GM18858 (cell line): ENCODE measurements around the gene LTB4R.

ENCODE experiments used
- ATAC-seq: cut with Tn5 transposase; IDR thresholded peaks from one replicate; pipeline ENCODE4 v1.9.1; 2021; ENCODE audit not compliant: unreplicated experiment

Gene LTB4R, protein sequence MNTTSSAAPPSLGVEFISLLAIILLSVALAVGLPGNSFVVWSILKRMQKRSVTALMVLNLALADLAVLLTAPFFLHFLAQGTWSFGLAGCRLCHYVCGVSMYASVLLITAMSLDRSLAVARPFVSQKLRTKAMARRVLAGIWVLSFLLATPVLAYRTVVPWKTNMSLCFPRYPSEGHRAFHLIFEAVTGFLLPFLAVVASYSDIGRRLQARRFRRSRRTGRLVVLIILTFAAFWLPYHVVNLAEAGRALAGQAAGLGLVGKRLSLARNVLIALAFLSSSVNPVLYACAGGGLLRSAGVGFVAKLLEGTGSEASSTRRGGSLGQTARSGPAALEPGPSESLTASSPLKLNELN

DNA sequence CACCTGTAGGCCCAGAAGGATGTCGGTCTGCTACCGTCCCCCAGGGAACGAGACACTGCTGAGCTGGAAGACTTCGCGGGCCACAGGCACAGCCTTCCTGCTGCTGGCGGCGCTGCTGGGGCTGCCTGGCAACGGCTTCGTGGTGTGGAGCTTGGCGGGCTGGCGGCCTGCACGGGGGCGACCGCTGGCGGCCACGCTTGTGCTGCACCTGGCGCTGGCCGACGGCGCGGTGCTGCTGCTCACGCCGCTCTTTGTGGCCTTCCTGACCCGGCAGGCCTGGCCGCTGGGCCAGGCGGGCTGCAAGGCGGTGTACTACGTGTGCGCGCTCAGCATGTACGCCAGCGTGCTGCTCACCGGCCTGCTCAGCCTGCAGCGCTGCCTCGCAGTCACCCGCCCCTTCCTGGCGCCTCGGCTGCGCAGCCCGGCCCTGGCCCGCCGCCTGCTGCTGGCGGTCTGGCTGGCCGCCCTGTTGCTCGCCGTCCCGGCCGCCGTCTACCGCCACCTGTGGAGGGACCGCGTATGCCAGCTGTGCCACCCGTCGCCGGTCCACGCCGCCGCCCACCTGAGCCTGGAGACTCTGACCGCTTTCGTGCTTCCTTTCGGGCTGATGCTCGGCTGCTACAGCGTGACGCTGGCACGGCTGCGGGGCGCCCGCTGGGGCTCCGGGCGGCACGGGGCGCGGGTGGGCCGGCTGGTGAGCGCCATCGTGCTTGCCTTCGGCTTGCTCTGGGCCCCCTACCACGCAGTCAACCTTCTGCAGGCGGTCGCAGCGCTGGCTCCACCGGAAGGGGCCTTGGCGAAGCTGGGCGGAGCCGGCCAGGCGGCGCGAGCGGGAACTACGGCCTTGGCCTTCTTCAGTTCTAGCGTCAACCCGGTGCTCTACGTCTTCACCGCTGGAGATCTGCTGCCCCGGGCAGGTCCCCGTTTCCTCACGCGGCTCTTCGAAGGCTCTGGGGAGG lies at the start of gene LTB4R:
TSS of gene LTB4R (plus strand) at position 857 of the 959 bp plus-strand sequence. CDS start 4,150 bp downstream, outside the sequence.
- ATAC-seq = peak; percentile 55

- no peak for ATAC-seq
Observed at GRCh38 chr14:24261969-24262327, 49.4 kb upstream of the LTB4R start.

GRCh38 chr14:24262821-24263733 lies 48.2 kb upstream of the LTB4R start, which contains the start of gene TGM1:
TSS of gene TGM1 (minus strand) at chr14:24263177. CDS start at chr14:24262352, 825 bp downstream.
- no peak for ATAC-seq

GRCh38 chr14:24263848-24264247 lies 47.5 kb upstream of the LTB4R start:
- ATAC-seq = no peak

DNA sequence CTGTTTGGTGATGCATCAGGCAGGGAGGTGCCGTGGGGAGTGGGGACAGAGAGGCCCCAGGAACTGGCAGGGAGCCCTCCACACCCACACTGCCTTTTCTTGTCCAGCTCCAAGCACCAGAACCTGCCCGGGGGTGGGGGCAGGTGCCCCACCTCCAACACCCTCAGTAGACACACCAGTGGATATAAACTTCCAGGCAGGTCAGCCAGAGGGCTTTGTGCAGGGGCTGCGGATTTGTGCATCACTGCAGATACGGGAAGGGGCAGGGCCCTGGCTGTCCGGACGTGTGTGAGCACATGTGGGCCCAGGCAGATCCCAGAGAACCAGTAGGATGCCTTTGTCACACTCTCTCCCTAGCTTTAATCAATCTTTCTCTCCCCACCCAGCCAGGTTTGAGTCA lies 47.0 kb upstream of the LTB4R start:
- no peak for ATAC-seq

DNA sequence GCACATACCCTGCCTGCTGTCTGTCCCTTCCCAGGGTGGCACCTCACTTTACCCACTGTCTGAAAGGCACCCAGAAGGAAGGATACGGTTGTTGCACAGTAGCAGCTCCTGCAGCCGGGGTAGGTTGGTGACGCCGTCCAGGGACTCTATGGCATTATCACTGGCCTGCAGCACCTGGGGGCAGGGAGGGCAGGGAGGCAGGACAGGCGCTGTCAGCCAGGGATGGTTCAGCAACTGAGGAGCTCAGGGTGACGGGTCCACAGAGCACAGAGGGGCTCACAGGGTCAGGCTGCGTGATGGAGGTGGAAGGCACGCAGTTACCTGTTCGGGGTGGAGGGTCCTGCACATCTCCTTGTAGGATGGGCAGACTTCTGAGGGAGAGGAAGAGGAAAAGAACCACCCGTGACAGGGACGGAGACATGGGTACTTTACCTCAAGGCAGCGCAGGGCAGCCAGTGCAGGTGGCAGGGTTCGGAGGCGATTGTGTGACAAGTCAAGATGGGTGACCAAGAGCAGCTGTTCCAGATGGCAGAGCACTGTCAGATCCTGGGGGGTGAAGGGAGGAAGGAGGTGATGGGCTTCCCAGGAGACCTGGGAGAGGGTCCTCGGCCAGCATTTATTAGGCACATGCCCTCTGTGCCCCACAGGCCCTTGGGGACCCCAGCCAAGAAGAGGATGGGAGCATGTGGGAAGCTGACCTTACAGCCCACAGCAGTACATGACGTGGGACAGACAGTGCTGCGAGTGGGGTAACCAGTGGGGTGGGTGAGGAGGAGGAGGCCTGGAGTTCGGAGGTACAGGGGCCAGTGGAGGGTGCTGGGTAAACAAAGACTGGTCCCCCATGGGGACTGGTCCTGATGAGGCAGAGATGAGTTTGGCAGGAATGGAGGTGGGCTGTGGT lies 44.7 kb upstream of the LTB4R start:
- no peak for ATAC-seq

GRCh38 chr14:24267516-24267915 lies 43.8 kb upstream of the LTB4R start:
- no peak for ATAC-seq

GRCh38 chr14:24268225-24268624 lies 43.1 kb upstream of the LTB4R start:
- ATAC-seq = no peak

- no peak for ATAC-seq
Observed at GRCh38 chr14:24269368-24269767, 41.9 kb upstream of the LTB4R start.

DNA sequence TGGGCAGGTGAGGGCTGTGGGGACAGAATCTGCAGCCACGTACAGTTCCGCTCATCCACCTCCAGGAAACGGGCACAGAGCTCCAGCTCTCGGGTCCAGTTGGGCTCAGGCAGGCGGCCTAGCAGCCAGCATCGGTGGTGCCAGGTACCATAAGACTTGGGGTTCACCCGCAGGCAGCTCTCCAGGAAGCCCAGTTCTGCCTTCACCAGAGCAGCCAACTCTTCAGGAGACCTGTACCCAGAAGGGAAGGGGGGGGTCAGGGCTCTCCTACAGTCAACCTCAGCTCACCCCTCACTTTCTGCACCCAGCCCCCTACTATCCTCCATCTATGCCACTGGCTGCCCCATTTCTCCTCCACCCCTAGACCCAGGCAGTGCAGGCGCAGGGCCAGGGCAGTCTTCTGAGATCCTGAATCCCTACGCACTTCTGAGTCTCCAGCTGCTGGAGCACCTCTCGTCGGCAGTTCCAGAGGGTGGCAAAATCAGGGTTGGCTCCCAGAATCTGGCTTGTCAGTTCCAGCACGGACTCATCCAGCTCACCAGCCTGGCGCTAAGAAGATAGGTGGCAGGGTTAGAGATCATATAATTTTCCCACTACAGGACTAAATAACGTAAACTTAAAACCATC lies 41.3 kb upstream of the LTB4R start:
- ATAC-seq = no peak

DNA sequence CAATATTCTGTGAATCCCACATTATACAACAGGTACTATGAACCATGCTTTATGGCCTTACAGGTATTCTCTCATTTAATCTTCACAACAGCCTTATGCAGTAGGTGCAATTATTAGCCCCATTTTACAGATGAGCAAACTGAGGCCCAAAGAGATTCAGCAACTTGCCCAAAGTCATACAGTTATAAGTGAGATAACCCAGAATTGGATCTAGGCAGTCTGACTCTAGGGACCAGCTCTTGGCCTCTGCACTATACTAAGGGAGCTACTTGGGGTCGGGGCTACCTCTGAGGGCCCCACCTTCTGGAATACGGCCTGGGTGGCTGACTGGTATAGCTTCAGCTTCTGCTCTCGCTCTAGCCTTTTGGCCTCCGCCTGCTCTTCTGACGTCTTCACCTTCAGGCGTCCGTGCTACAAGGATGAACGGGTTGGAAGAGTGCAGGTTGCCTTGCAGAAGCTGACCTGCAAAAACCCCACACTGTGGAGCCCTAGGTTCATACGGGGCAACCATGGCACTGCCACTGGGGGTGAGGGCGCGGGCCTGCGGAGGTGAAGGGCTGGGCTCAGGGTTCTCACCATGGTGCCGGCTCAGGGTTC lies 40.7 kb upstream of the LTB4R start:
- no peak for ATAC-seq

DNA sequence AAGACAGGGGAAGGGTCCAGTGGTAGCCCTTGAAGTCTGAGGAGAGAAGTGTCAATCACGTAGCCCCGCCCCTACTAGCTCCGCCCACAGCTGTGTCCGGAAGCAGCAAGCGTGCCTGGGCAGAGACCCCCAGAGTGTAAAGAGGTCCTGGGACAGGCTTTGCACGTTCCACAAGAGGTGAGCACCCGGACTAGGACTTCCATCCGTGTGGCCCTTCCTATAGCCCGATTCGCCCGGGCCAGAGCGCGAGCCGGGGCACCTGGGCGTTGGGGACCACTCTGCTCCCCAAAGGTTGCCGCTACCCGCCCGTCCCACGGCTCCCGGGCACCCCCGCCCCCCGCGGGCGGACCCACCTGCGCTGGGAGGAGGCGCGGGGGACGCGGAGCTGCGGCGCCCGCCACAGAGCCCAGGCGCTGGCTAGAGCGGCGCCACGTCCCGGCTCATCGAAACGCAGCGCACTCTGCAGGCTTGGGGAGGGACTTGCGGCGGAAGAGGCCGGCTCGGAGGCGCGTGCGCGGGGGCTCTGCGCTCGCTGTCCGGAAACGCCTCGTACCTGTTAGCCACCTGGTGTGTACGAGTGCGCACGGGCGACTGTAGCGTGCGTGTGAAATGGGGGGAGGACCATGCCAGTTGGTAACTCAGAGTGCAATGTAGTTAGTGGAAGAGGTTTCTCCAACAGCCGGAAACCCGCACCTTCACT lies 40.0 kb upstream of the LTB4R start, which contains the start of gene RABGGTA:
TSS of gene RABGGTA (minus strand) at position 464 of the 700 bp plus-strand sequence. CDS start 482 bp downstream, outside the sequence.
- peak; percentile 71 for ATAC-seq

GRCh38 chr14:24271834-24272263 lies 39.5 kb upstream of the LTB4R start:
- ATAC-seq = no peak

- no peak for ATAC-seq
Observed at GRCh38 chr14:24272467-24272866, 38.8 kb upstream of the LTB4R start.

- ATAC-seq = no peak
Observed at GRCh38 chr14:24273422-24273998, 37.8 kb upstream of the LTB4R start.

DNA sequence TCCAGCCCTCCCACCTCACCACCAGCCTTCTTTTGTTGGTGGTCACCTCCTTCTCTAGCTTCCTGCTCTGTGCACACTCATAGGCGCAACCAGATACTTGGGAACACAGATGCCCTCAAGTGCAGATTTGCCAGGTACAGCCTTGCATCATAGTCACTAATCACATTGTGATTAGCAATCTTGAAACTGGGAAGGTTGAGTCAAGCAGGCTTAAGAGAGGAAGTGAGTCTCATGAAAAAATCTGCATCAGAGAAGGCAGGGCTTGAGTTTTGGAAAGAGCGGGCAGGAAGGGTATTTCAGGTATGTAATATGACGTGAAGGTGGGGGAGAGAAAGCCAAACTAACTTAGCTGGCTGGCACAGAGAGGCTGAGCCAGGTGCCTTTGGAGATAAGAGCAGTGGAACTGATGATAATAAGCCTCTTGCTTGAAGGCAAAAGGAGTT lies 37.2 kb upstream of the LTB4R start:
- peak; percentile 64 for ATAC-seq

- ATAC-seq = no peak
Observed at GRCh38 chr14:24277071-24277470, 34.2 kb upstream of the LTB4R start.
